WTC11 (cell line): ENCODE results near the gene MARCKS.

Experiments used
- CBFB ChIP-seq: sonication (generic); formaldehyde crosslinking; IDR thresholded peaks from 2 replicates; pipeline ENCODE4 v1.8.1; 2022; ENCODE audit warnings: mild to moderate bottlenecking, low read depth, missing genetic modification reagents
- CTCF ChIP-seq: fragments of 200-600 bp; IDR thresholded peaks from 2 replicates; pipeline ENCODE4 v1.8.0; 2022; ENCODE audit warnings: antibody characterized with exemption
- FOXJ3 ChIP-seq: sonication (generic); formaldehyde crosslinking; IDR thresholded peaks from 2 replicates; pipeline ENCODE4 v1.9.0; 2021; ENCODE audit warnings: missing genetic modification reagents, mild to moderate bottlenecking, borderline replicate concordance
- MXD4 ChIP-seq: fragments of 250-450 bp; sonication (Bioruptor Pico); IDR thresholded peaks from 2 replicates; pipeline ENCODE4 v1.8.0; 2021; ENCODE audit warnings: mild to moderate bottlenecking, moderate library complexity, borderline replicate concordance
- TP53 ChIP-seq: sonication (generic); formaldehyde crosslinking; IDR thresholded peaks from 2 replicates; pipeline ENCODE4 v1.8.1; 2023; ENCODE audit warnings: mild to moderate bottlenecking, missing genetic modification reagents
- USF2 ChIP-seq: sonication (generic); formaldehyde crosslinking; IDR thresholded peaks from 2 replicates; pipeline ENCODE4 v1.8.1; 2023; ENCODE audit warnings: mild to moderate bottlenecking, missing genetic modification reagents, moderate library complexity
- ZNF138 ChIP-seq: sonication (generic); formaldehyde crosslinking; conservative IDR thresholded peaks from 2 replicates; pipeline ENCODE4 v1.8.1; 2022; ENCODE audit warnings: mild to moderate bottlenecking, moderate library complexity, missing genetic modification reagents

- no peak for TF ChIP-seq ZNF138
- TF ChIP-seq USF2, result no peak
- TF ChIP-seq CTCF, result no peak
- no peak for TF ChIP-seq CBFB
- no peak for TF ChIP-seq FOXJ3 (CRISPR knock-in tag)
- no peak for TF ChIP-seq TP53
- TF ChIP-seq MXD4 (CRISPR knock-in tag), result no peak
These were observed 32.7 kb upstream of the MARCKS start for GRCh38 chr6:113824411-113824810.
